Ecto neural progenitor cell (in vitro differentiated cells): Measurements from ENCODE around the gene BBS5.
A peak's percentile ranks its signal among the peaks of the same experiment; 100 is the strongest.
"Not testable (repeated sequence)": the region's sequence is repeated elsewhere in the genome, so short reads cannot be mapped to it uniquely, and the experiment has no call there.

Source experiments
- DNase-seq: peaks from one replicate; pipeline ENCODE4 v3.0.0-alpha.2; 2018; ENCODE audit warnings: low spot score

The BBS5 gene

GRCh38 chr2:169486487-169486886, 7.2 kb downstream of the BBS5 start:
- DNase-seq, result no peak

DNA sequence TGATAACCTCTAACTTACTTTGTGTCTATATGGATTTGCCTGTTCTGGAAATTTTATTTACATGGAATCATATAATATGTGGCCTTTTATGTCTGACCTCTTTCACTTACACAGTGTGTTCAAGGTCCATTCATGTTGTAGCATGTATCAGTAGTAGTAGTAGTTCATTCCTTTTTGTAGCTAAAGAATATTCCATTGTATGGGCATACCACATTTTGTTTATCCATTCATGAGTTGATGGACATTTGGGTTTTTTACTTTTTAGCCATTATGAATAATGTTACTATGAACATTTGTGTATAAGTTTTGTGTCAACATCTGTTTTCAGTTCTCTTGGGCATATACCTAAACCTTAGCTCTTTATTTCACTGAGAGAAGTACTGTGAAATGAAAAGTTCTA, 11.5 kb downstream of the BBS5 start:
- no peak for DNase-seq

GRCh38 chr2:169491378-169491777, 12.1 kb downstream of the BBS5 start:
- DNase-seq, result no peak

DNA sequence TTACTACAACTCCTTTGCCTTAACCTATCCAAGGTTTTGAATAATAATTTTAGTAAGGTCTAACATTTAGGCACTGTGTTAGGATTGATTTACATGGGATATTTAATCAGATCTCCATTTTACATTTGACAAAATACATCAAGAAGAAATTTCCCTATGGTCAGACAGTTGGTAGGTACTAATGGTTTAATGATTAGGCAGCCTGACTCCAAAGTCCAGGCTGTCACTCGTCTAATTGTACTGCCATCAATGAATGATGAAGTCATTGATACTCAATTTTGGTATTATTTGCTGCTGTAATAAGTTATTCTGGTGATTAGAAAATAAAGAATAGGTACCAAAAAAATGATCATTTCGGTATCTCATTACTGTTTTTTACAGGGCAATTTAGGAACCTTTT, 14.1 kb downstream of the BBS5 start:
- no peak for DNase-seq

DNA sequence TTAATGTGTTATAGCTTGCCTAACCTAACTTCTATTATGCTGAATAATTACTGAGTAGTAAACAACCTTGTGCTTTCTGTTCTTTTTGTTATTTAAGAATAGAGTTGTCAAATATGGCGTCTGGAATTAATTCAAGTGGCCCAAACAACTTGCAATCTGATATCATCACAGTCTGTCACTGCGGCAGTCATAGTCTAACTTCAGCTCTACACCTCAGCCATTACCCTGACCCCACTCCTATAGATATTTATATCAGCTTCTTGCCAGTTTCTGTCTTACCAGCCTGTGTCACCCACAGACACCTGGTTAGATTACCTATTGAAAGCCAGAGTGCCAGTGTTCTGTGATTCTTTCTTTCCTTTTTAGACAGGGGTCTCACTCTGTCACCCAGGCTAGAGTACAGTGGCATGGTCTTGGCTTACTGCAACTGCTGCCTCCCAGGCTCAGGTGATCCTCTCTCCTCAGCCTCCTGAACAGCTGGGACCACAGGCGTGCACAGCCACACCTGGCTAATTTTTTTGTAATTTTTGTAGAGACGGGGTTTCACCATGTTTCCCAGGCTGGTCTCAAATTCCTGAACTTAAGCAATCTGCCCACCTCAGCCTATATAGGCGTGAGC, 16.1 kb downstream of the BBS5 start:
- DNase-seq, result no peak

- DNase-seq, result no peak
Measured at GRCh38 chr2:169504651-169505050, 25.4 kb downstream of the BBS5 start.

DNA sequence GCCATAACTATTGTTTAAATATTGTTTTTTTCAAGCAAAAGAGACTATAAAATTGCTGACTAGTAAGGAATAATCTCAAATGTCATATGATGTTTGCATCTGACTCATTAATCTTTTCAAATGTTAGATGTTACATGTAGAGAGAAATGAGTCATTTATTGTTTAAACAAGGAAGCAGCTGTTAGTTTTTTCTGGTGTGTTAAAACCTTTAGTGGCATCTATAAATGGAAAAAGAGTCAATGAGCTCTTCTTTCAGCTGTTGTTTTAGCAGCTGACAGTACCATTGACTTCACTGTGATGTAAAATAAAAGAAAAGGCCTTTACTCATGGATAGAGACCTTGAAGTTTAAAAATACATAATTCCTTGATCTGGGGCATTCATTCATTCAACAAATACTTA, 28.4 kb downstream of the BBS5 start:
- DNase-seq, result no peak

DNA sequence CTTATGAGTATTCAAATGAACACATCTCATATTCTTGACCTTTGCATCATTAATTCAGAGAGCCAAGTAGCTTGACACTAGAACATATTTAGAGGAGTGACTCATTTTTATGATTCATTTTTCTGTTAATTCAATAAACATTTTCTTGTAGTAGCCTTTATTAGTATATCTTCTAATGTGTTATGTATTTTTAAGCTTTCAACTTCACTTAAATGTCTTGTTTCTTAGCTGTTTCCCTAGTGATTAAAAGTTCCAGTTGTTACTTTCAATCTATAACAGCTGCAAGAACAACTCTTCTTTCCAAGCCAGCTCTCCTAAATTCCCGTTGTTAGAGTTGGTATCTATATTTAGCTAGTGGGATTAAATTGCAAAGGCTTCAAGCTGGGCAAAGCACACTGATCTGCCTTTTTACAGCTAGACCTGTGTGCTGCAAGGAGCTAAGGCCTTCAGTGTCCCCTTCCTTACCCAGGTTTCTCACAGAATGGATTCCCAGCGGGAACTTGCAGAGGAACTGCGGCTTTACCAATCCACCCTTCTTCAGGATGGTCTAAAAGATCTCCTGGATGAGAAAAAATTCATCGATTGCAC, 30.1 kb downstream of the BBS5 start, which contains the start of gene KLHL41:
TSS of gene KLHL41 (plus strand) at position 405 of the 588 bp plus-strand sequence. CDS start at position 482, 77 bp downstream.
- no peak for DNase-seq

GRCh38 chr2:169509955-169510354, 30.7 kb downstream of the BBS5 start:
- no peak for DNase-seq

DNA sequence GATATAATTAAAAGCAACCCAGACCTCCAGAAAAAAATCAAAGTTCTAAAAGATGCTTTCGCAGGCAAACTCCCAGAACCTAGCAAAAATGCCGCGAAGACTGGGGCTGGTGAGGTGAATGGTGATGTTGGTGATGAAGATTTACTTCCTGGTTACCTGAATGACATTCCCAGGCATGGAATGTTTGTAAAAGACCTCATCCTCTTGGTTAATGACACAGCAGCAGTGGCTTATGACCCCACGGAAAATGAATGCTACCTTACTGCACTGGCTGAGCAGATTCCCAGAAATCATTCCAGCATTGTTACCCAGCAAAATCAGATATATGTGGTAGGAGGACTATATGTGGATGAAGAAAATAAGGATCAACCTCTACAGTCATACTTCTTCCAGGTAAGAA, 31.2 kb downstream of the BBS5 start:
- no peak for DNase-seq

DNA sequence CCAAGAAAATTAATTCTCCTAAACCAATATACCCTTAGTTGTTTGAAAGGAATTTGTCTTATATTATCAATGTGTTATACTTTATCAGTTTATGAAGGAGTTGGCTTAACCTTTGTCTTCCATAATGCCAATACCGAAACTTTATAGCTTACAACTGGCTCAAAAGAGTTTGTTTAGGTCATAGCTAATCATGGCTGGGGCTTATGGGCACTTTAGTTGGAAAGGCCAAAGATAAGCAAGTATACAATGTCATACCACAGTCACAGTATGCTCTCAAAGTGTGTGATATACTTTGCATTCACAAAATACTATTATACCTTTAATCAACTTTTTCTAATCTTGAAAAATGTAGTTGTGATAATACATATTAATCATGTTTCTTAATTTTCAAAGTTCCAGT, 32.5 kb downstream of the BBS5 start:
- no peak for DNase-seq

GRCh38 chr2:169512525-169512924, 33.2 kb downstream of the BBS5 start:
- no peak for DNase-seq

DNA sequence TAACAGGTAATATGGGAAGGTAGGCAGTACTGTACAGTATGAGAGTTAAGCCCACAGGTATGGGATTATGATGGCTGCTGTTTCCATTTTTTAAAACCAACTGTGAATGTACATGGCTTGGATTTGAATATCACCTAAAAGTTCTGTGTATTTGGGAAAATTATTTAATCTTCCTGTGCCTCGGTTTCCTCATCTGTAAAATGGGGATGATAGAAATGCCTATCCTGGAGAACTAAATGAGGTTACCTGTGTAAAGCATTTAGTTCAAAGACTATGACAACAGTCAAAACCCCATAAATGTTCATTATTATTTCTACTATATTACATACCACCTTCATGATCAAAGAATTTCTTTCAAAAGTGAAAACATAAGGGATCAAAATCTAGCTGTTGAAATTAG, 33.8 kb downstream of the BBS5 start:
- no peak for DNase-seq

GRCh38 chr2:169513926-169514325, 34.6 kb downstream of the BBS5 start:
- DNase-seq, result no peak

DNA sequence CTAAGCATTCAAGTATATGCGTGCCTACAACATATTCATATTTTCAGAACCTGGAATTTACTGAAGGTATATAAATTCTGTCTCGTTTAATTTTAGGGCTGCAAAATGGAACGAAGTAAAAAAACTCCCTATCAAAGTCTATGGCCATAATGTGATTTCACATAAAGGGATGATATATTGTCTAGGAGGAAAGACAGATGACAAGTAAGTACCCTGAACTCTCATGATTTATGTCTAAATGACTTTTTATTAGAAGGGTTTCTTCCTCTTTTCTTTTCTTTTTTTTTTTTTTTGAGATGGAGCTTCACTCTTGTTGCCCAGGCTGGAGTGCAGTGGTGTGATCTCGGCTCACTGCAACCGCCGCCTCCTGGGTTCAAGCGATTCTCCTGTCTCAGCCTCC, 35.5 kb downstream of the BBS5 start:
- not testable (repeated sequence) for DNase-seq

DNA sequence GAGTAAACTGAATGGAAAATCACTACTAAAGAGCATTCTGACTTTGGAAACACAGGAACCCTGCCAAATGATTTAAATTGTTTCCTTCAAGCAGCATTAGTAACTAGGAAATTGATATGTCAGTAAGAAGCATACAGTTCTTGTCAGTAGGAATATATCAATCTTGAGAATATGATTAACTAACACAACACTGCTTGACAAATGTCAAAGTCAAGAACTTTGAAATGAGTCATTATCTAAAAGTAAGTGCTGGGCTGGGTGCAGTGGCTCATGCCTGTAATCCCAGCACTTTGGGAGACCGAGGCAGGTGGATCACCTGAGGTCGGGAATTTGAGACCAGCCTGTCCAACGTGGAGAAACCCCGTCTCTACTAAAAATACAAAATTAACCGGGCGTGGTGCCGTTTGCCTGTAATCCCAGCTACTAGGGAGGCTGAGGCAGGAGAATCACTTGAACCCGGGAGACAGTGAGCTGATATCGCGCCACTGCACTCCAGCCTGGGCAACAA, 37.2 kb downstream of the BBS5 start:
- not testable (repeated sequence) for DNase-seq

DNA sequence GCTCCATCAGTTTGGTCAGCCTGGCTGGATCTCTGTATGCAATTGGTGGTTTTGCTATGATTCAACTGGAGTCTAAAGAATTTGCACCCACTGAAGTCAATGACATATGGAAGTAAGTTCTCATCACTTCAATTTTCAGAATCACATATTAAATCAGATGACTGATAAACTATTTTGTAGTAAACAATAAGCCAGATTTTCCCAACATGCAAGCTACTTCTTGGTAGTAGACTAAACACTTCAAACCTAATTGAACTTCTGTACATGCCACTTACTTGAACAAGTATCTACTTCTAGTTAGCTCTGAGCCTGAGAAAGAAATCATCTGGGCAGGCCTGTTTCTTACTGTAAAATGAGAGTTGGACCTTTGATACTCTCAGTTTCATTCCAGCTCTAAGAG, 41.6 kb downstream of the BBS5 start:
- DNase-seq, result no peak

GRCh38 chr2:169523681-169524080, 44.4 kb downstream of the BBS5 start:
- DNase-seq, result no peak

- DNase-seq, result no peak
Measured at GRCh38 chr2:169525434-169525833, 46.1 kb downstream of the BBS5 start.

DNA sequence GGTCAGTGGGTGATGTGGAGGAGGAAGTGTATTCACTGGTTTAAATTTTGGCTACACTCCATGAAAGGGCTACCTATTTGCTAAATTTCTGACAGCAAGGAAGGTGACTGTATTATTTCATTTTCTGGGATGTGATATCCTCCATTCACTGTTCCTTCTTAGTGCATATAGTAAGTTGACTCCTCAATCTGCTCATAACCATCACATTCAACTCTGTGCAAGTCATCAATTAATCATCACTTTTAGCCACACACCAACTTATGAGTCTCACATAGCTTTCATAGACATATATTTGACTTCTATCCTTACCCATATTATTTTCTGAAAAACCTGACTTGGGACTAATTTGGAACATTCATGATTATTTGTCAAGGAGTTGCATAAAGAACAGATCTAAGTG, 47.2 kb downstream of the BBS5 start:
- DNase-seq, result no peak

GRCh38 chr2:169528271-169528701, 49.0 kb downstream of the BBS5 start:
- peak; percentile 68 for DNase-seq

GRCh38 chr2:169539460-169539859, 60.2 kb downstream of the BBS5 start:
- not testable (repeated sequence) for DNase-seq

DNA sequence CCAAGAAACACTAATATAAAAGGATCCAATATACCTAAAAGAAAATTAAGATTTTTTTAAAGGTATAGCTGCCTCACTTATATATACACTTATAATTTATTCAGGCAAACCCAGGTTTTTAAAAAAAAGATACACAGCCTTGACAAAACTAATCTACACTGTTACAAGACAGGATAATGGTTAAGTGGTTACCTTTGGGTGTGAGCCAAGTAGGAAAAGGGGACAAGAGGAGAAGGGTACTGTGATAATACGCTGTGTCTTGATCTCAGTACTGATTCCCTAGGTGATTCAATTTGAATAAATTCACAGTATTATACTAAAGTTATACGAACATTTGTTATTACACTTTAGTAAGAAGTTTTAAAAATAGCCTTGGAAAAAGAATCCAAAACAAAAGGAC, 60.9 kb downstream of the BBS5 start:
- DNase-seq, result no peak

- DNase-seq, result no peak
Measured at GRCh38 chr2:169542433-169542832, 63.1 kb downstream of the BBS5 start.
